Measurements from ENCODE around the gene MGAT3.

Gene MGAT3

DNA sequence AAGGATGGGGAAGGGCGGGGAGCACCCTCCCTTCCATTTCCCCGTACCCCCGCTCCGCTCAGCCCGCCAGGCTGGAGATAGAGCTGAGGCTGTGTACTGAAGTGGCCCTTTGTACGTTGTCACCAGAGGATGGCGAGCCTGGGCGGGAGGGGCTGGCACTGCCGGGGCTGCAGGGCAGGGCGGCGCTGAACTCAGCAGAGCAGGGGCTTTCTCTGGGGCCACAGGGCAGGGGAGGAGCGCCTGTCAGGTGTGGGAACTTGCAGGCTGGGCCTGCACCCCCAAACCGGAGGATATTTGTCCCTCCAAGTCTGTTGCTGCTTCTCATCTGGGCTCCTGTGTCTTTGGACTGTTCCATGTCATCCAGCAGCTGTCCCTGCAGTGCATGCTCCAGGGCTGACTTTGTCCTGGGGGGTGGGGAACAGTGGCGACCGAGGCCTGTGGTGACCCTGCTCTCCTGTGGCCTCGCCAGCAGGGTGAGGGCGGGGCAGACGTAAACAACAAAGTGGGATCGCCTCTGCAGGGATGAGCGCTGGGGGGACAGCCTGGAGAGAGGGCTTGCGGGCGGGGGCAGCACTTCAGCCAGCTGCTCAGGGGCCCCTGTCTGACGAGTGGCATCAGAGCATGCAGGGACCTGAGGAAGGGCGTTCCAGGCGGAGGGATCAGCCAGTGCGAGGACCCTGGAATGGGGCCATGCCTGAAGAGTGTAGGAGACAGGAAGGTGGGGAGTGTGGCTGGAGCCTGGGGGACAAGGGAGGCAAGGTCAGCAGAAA is 13.1 kb downstream of the MGAT3 start:
- TF ChIP-seq, protein P1, sequence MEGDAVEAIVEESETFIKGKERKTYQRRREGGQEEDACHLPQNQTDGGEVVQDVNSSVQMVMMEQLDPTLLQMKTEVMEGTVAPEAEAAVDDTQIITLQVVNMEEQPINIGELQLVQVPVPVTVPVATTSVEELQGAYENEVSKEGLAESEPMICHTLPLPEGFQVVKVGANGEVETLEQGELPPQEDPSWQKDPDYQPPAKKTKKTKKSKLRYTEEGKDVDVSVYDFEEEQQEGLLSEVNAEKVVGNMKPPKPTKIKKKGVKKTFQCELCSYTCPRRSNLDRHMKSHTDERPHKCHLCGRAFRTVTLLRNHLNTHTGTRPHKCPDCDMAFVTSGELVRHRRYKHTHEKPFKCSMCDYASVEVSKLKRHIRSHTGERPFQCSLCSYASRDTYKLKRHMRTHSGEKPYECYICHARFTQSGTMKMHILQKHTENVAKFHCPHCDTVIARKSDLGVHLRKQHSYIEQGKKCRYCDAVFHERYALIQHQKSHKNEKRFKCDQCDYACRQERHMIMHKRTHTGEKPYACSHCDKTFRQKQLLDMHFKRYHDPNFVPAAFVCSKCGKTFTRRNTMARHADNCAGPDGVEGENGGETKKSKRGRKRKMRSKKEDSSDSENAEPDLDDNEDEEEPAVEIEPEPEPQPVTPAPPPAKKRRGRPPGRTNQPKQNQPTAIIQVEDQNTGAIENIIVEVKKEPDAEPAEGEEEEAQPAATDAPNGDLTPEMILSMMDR (IDR thresholded peaks at IDR 0.05; ENCODE audit: borderline replicate concordance, control extremely low read depth, extremely low read depth, insufficient read depth, missing control alignments), result no peak
- DNase-seq (ENCODE audit: low spot score), result no peak
- in situ Hi-C loops (cut with MboI; ENCODE audit: low sequenced_read_pairs, unreplicated experiment), result no loop called here

DNA sequence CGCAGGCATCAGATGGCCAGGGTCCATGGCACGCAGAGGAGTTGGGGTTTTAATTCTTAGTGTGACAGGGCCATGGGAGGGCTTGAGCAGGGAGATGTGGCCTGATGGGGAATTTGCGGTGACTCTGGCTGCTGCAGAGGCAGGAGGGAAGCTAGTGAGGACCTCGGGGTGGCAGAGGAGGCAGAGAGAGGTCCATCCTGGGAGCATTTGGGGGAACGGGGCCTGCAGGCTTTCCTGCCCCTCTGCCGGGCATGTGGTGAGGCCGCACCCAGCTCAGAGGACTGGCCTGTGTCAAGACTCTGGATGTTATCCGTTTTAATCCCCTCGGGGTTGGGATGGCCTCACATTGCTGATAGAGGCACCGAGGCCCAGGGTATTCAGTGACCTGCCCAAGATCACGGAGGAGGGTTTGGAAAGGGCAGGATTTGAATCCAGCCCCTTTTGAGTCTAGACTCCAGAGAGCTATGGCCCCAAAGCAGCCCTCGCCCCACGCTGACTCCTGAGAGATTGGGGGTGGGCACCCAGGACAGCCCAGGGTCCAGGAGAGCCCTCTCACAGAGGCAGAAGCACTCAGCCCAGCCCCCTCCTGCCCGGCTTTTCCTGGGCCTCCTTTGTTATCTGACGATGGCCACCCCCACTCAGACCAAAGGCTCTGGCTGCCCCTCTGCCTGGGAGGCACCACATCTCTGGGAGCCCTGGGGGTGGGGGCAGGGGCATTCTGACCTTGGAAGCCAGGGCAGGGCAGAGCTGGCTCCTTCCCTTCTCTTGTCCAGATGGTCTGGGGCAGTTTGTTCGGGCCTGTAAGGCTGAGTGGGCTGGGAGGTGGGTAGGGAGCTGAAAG is 13.9 kb downstream of the MGAT3 start:
- in situ Hi-C loops (cut with MboI; ENCODE audit: low sequenced_read_pairs, unreplicated experiment), result no loop called here
- TF ChIP-seq, protein P1 (IDR thresholded peaks at IDR 0.05; ENCODE audit: borderline replicate concordance, control extremely low read depth, extremely low read depth, insufficient read depth, missing control alignments), result no peak
- DNase-seq (ENCODE audit: low spot score), result no peak

DNA sequence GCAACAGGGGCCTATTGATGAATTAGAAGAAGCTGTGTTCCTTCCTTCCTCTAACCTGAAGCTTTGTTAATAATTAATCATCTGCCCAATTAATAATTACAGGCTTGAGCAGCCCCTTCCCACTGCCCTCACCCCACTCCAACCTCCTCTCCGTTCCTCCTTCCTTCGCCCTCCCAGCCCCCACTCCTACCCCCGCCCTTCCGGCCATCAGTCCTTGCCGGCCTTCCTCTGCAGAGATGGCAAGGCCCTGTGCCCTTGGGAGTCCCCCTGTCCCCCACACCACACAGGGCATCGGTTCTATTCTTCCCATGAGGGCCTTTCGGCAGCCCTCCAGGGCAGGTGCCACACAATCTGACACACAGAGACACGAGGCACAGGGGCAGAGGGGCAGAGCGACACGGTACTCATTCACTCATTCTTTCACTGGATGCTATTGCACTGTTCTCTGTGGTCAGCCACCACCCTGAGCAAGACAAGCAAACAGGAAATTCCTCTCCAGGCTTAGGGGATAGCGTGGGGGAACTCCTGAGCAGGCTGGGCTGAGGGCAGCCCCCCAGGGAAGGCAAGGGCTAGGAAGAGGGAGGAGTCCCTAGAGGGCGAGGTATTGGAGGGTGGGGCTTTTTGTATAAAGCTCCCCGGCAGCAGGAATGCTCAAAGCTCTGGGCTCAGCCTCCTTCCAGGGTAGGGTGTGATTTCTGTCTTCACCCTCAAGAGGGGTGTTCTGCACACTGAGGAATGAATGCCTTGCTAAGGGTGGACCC is 14.7 kb downstream of the MGAT3 start:
- in situ Hi-C loops (cut with MboI; ENCODE audit: low sequenced_read_pairs, unreplicated experiment), result no loop called here
- TF ChIP-seq, protein P1 (IDR thresholded peaks at IDR 0.05; ENCODE audit: borderline replicate concordance, control extremely low read depth, extremely low read depth, insufficient read depth, missing control alignments), result no peak
- DNase-seq (ENCODE audit: low spot score), result peak; percentile 74

DNA sequence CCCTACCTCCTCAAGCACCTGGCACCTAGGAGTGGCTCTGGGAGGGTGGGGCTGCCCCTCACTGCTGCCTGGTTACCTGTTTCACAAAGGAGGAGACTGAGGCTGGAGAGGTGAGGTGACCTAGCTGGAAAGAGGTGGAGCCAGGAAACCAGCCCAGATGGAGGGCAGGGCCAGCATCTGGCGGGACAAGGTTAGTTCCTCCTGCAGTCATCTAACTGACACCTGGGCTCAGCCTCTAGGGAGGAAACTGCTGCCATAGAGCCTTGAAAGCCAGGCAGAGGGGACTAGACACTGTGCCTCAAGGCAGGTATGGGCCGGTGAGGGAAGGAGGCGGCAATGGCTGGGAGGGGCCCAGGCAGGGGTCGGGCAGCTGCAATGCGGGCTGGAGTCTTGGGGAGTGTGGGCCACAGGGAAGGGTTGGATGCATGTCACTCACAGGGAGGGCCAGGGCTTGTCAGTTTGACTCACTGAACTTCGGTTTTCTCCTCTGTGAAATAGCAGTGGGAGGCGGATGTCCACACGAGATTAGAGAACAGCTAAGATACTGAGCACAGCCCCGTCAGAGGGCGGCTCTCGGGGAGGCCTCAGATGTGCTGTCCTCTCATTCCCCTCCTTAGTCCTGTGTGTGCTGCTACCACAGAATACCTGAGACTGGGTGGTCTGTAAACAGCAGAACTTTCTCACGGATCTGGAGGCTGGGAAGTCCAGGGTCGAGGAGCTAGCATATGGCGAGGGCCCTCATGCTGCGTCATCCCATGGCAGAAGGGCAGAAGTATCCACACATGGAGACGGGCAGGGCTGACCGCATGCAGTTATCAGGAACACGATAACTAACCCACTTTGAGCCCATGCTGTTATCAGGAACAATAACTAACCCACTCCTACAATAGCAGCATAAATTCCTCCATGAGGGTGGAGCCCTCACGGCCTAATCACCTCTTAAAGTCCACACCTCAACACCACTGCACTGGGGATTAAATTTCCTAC is 16.1 kb downstream of the MGAT3 start:
- TF ChIP-seq, protein P1 (IDR thresholded peaks at IDR 0.05; ENCODE audit: borderline replicate concordance, control extremely low read depth, extremely low read depth, insufficient read depth, missing control alignments), result no peak
- no peak for DNase-seq (ENCODE audit: low spot score)
- in situ Hi-C loops (cut with MboI; ENCODE audit: low sequenced_read_pairs, unreplicated experiment), result no loop called here

DNA sequence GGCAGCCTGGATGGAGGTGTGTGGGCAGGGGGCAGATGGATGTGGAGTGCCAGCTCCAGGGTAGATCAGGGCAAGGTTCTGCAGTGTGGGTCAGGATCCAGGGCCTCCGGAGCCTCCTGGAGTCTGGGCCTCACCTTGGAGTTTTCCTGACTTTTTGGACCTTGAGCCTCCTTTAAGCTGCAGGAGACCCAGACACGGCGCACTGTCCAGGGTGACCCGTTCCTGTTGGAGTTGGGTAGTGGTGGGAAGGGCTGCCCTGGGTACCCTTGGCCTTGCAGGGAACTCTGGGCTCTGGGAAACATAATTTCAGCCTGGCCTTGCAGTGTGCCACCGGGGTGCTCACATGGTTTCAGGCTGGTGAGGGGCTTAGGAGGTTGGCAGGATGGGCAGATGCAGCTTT is 17.0 kb downstream of the MGAT3 start:
- TF ChIP-seq, protein P1 (IDR thresholded peaks at IDR 0.05; ENCODE audit: borderline replicate concordance, control extremely low read depth, extremely low read depth, insufficient read depth, missing control alignments), result no peak
- DNase-seq (ENCODE audit: low spot score), result no peak
- in situ Hi-C loops (cut with MboI; ENCODE audit: low sequenced_read_pairs, unreplicated experiment), result no loop called here

Measured in GM13976 (cell line).